Spinal cord (tissue), 10 donors: Measurements from ENCODE around the gene VSTM2L. TPM values are rescaled to one million over a fixed set of nuclear protein-coding genes. Genes with fewer than 3 reads are reported as not detected.
A peak's percentile ranks its signal among the peaks of the same experiment; 100 is the strongest.

Source experiments
- DNase-seq, 6 donors: peaks; one replicate each; pipeline versions ENCODE4 v3.0.0 to v3.0.0-alpha.2; 2013 to 2015; ENCODE audit warnings: low spot score in 6 of 6, low read depth in 4 of 6
- H3K27ac ChIP-seq: one replicate; pipeline ENCODE4 v1.5.1; 2013; ENCODE audit warnings: low read depth, low read length, control low read depth
- H3K27me3 ChIP-seq: one replicate; pipeline ENCODE4 v1.6.1; 2013; ENCODE audit warnings: low read length; ENCODE audit not compliant: control insufficient read depth, insufficient read depth
- H3K36me3 ChIP-seq: one replicate; pipeline ENCODE4 v1.6.1; 2013; ENCODE audit warnings: low read length; ENCODE audit not compliant: control insufficient read depth, insufficient read depth
- H3K4me1 ChIP-seq: one replicate; pipeline ENCODE4 v1.6.1; 2013; ENCODE audit warnings: low read length; ENCODE audit not compliant: control insufficient read depth, insufficient read depth
- H3K4me3 ChIP-seq: one replicate; pipeline ENCODE4 v1.5.1; 2013; ENCODE audit warnings: low read depth, low read length, control low read depth
- H3K9me3 ChIP-seq: one replicate; pipeline ENCODE4 v1.6.1; 2013; ENCODE audit warnings: low read length; ENCODE audit not compliant: control insufficient read depth, insufficient read depth
- WGBS: methylation state at CpG from one replicate; pipeline ENCODE4 v1.1.5; 2013; ENCODE audit warnings: missing lambda C conversion rate; ENCODE audit not compliant: insufficient coverage; 5-methylcytosine and 5-hydroxymethylcytosine counted together
- polyA plus RNA-seq, 2 donors: library from polyadenylated mRNA; unstranded; fragments of 120-200 nt; gene quantifications; one replicate each; pipeline ENCODE4 v1.2.1, GENCODE V29; 2013; ENCODE audit not compliant: insufficient read length in 2 of 2
- total RNA-seq, 2 donors: library from RNA; depleted of rRNA in 1 of 2; stranded (reverse); fragments of 120-200 nt in 1 of 2; fragments of >200 nt in 1 of 2; gene quantifications; one replicate each; pipeline versions ENCODE4 v1.2.3 to v1.2.4, GENCODE V29; 2013 to 2014
- donor health status: healthy.

Gene VSTM2L
- total and polyA plus RNA-seq, 4 donors = 32.2 to 293 (median 144) TPM

DNA sequence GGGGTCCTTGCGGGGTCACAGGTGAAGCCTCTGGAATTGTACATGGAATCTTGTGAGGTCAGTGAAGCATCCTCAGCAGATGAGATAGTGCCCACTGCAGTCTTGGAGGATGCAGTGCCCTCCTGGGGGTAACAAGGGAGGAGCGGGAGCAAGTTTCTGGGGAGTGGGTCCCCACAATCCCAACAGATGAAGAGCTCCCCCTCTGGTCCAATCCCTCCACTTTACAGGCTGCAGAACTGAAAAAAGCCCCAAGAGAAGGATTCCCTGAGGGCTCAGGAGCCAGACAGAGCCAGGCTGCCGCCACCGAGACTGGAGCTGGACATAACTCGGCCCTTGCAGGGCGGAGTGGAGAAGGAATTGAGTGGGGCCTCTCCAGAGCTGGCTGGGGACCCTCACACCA, 77.9 kb downstream of the VSTM2L start:
- DNase-seq = no peak
- Histone ChIP-seq H3K27ac (no peak overlapping the region), H3K4me1 (peaks cover 24% of the 10 kb centered on the region), H3K4me3 (no peak overlapping the region), H3K27me3 (no peaks in the 10 kb centered on the region), H3K36me3 (peaks cover 13% of the 10 kb centered on the region), H3K9me3 (no peaks in the 10 kb centered on the region)
- WGBS = 86% methylated on average over 5 of the region's 6 CpGs

DNA sequence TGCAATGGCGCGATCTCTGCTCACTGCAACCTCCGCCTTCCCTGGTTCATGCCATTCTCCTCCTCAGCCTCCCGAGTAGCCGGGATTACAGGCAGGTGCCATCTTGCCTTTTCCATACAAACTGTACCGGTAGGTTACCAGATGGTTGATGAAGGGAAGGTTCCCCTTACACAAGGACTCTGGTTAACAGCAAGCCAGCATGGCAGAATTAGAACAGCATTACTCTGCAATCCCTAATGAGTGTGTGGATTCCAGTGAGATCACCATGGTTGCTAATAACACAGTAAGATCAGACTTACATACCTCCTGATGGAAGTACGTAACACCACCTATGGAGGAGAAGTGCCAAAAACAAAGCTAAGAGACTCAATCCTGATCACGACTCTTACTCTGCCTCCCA, 78.6 kb downstream of the VSTM2L start:
- Histone ChIP-seq H3K27ac (no peak overlapping the region), H3K9me3 (no peaks in the 10 kb centered on the region), H3K36me3 (peaks cover 13% of the 10 kb centered on the region), H3K27me3 (no peaks in the 10 kb centered on the region), H3K4me3 (no peak overlapping the region), H3K4me1 (peaks cover 27% of the 10 kb centered on the region)
- no peak for DNase-seq
- 87% methylated on average over 3 of the region's 8 CpGs for WGBS

DNA sequence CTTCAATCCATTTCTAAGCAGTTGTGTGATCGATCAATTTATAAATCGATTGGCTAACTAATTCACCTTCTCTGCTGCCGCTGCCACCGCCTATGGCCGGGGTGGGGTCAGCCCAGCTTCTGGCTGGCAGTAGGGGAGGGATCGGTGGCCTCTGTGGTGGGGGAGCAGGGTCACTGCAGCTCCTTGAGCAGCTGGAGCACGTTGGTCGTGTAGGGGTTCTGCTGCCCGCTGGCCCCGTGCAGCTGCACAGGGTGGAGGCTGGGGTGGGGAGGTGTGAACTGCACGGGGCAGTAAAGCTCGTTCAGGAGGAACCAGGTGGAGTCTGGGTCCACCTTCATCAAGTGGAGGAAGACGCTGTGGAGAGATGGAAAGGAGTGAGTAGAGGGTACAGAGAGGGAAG, 80.4 kb downstream of the VSTM2L start:
- Histone ChIP-seq H3K27me3 (no peaks in the 10 kb centered on the region), H3K27ac (no peak overlapping the region), H3K4me3 (no peak overlapping the region), H3K9me3 (no peaks in the 10 kb centered on the region), H3K4me1 (peaks cover 34% of the 10 kb centered on the region), H3K36me3 (peaks cover 13% of the 10 kb centered on the region)
- 85% methylated on average over 10 of the region's 13 CpGs for WGBS
- DNase-seq = no peak

DNA sequence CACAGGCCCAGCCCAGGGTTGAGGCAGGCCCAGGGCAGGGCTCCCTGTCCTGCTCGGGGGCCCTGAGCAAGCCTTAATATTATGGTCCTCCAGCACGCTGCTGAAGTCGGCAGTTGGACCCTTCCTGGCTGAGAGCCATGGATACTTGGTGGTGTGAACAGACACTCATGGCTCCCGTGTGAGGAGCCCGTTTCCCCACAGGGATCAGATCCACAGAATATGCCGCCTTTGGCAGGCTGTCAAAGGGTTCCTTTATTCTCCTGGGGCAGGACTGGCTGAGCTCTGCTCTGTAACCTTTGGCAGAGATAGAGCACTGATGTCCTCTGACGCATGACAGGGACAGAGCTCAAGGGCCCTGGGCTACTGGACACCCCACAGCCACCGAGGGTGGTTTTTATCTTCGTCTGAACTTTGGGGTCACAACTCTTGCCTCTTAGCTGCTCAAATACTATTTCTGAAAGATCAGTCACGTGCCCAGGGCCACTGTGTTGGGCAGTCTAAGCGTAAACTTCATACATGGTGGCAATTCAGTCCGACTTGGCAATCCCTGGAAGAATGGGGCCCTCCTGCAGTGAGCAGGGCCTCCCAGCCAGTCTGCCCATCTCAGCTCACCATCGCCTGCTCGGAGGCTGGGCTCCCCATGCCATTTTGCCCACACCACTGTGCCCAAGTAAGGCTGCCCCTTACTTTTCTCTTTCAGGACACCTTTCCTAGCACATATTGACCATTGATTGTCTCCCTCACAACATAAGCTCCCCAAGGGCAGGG, 81.3 kb downstream of the VSTM2L start:
- WGBS = 41% methylated on average over 14 of the region's 14 CpGs
- peak in 2 of 6 donors; percentile 81 to 87 for DNase-seq

DNA sequence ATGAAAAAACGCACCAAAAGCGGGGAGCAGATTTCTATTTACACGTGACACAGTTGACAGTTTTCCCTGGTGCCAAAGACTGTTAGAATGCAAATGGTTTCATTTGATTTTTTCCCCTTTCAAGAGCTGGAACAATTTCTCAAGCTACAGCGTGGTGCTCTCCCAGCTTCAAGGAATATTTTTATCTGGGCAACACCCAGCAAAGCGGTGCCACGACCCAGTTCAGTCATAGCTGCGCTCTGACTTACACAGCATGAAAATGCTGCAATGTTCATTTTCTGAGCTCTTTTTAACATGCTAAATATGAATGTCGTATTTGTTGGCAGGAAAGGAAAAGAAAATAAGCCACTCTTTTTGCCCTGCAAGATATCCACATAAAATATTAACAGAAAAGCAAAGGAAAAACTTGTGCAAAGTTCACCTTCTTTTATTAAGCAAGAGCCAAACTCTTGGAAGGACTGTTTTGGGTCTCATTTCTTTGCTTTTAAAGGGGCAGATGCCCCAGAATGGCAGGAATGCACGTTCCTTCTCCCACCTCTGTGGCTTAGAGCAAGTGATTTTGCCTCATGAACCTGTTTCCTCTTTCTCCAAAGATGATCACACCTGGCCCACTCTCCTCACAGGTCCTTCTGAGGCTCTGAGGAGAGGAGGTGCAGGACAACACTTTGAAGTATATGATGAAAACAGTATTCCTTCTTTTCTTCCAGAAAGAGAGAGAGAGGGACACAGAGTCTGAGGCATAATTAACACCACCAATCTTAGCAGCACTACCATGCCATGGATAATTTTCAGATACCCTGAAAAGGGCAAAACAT, 83.3 kb downstream of the VSTM2L start:
- DNase-seq = peak in 2 of 6 donors; percentile 69 to 89
- H3K4me3 ChIP-seq = no peak overlapping the region
- peaks cover 45% of the 10 kb centered on the region for H3K4me1 ChIP-seq
- H3K9me3 ChIP-seq = no peaks in the 10 kb centered on the region
- no peaks in the 10 kb centered on the region for H3K27me3 ChIP-seq
- 45% methylated on average over 4 of the region's 9 CpGs for WGBS
- peaks cover 11% of the 10 kb centered on the region for H3K36me3 ChIP-seq
- peak overlapping the region; percentile 44 for H3K27ac ChIP-seq

More for the DNA sequence above, 81.3 kb downstream of the VSTM2L start:
- H3K36me3 ChIP-seq = peaks cover 13% of the 10 kb centered on the region
- H3K9me3 ChIP-seq = no peaks in the 10 kb centered on the region
- H3K27me3 ChIP-seq = no peaks in the 10 kb centered on the region
- no peak overlapping the region for H3K4me3 ChIP-seq
- H3K27ac ChIP-seq = peak overlapping the region; percentile 67
- H3K4me1 ChIP-seq = peaks cover 35% of the 10 kb centered on the region

DNA sequence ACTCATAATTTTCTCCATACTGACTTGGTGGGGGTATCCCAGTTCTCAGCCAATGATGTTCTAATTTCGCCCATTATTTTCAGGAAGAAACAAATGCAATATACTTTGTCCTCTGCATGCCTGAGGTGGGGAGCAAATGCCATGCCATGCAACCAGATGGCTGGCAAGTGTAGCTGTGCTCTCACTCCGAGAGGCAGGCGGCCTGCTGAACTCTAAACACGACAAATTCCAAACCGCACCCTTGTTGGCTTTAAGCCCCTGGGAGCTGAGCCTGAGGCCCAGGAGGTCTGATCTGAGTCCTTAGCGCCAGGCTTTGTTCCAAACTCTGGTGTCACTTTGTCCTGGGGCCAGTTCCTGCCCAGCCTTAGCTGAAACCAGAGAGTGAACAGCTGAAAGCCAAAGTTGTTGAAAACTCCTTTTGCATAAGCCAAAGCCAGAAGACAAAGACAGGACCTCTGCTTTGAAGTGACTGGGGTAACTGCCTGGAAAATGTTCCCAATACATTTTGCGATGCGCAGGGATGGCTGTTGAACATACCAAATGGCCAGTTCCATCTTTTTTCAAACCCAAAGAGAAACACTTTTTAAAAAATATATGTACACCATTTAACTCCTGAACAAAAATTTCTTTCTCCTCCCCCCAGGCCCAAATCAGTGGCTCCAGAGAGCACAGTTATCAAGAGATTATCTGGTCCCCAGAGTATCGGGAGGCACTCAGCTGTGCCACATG, 84.1 kb downstream of the VSTM2L start:
- Histone ChIP-seq H3K27me3 (no peaks in the 10 kb centered on the region), H3K4me3 (no peak overlapping the region), H3K36me3 (peaks cover 9% of the 10 kb centered on the region), H3K4me1 (peaks cover 45% of the 10 kb centered on the region), H3K9me3 (no peaks in the 10 kb centered on the region), H3K27ac (peak overlapping the region; percentile 25)
- WGBS = 27% methylated on average over 7 of the region's 9 CpGs
- DNase-seq = peak in 4 of 6 donors; percentile 65 to 96 (median 81)

DNA sequence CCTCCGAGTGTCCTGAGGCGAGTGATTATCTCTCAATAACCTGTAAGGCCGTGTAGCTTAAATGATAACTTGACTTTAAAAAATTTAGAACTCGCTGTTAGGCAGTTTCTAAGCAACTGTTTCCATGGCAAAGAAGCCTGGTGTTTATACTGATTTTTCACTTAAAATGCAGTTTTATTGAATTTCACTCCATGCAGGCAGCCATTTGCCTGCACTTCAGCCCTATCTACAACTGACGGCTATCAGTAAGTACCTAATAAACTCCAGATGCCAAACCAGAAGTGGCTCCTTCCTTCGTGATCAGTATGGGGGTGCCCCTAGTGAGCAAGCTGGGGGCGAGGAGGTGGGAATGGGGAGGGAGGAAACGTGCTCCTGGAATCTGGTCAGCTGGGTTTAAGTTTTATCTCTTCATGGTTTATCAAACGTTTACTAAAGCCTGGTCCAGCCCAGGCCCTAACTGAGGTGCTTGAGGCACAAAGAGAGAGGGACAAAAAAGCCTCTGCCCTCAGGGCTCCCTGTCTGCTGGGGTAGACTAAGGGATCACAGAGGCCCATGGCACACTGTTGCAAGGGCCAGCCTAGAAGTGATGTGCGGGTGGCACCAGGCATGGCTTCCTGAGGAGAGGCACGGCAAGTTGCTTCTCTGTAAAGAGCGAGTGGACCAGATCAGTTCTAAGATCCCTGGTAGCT, 84.8 kb downstream of the VSTM2L start:
- Histone ChIP-seq H3K4me3 (no peak overlapping the region), H3K4me1 (peaks cover 45% of the 10 kb centered on the region), H3K36me3 (peaks cover 7% of the 10 kb centered on the region), H3K27me3 (no peaks in the 10 kb centered on the region), H3K27ac (peak overlapping the region; percentile 25), H3K9me3 (no peaks in the 10 kb centered on the region)
- DNase-seq = peak in 2 of 6 donors; percentile 84 to 89
- 71% methylated on average over 4 of the region's 12 CpGs for WGBS

DNA sequence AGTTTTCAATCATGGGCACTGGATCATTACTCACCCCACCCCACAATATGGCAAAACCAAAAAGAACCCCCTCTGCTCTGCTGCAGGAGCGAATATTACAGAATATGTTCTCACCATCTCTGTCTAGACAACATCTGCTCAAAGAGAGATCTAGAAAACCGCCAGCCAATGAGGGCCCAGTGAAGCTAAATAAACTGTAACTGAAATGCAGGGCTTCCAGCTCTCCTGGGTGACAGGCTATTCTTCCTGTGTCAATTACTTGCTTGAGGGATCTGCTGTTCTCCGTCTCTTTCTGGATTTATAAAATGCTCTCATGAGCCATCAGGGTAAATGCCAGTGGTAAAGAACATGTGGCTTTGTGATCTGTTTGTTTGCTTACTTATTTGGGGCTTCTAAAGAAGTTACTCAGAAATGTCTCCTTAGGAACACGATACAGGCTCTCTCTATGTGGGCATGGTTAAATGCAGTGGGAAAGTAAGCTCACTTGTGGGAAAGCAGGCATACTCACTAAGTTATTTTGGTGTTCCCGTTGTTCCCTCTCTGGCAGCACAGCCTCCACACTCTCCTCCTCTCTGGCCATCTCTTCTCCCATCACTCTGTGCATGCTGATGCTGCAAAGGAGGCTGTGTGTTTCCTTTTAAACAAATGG, 85.5 kb downstream of the VSTM2L start:
- Histone ChIP-seq H3K9me3 (no peaks in the 10 kb centered on the region), H3K4me1 (peaks cover 44% of the 10 kb centered on the region), H3K27me3 (no peaks in the 10 kb centered on the region), H3K4me3 (no peak overlapping the region), H3K27ac (peak overlapping the region; percentile 25), H3K36me3 (peaks cover 5% of the 10 kb centered on the region)
- 51% methylated on average over 3 of the region's 5 CpGs for WGBS
- DNase-seq = peak in 2 of 6 donors; percentile 34 to 65
